K562 (cell line): ENCODE results near the gene ICA1. TPM values are rescaled to one million over a fixed set of nuclear protein-coding genes. Genes with fewer than 3 reads are reported as not detected.
A peak's percentile ranks its signal among the peaks of the same experiment; 100 is the strongest.

Experiments
- CBX5 ChIP-seq: IDR thresholded peaks from 2 replicates; pipeline ENCODE4 v1.6.1; 2014; ENCODE audit warnings: low read depth, borderline replicate concordance
- ELF1 ChIP-seq: fragments of 200-800 bp; sonication (Bioruptor generic); IDR thresholded peaks from 2 replicates; pipeline ENCODE4 v1.6.1; 2016; ENCODE audit warnings: missing genetic modification characterization, missing compliant biosample characterization
- HDAC6 ChIP-seq: IDR thresholded peaks from 2 replicates; pipeline ENCODE4 v1.6.1; 2012; ENCODE audit warnings: low read depth, mild to moderate bottlenecking, control low read depth, inconsistent platforms, low read length, moderate library complexity
- MEIS2 ChIP-seq: fragments of 450-650 bp; IDR thresholded peaks from 2 replicates; pipeline ENCODE4 v1.6.1; 2014; ENCODE audit warnings: mild to moderate bottlenecking; ENCODE audit not compliant: partially characterized antibody
- MTA3 ChIP-seq: fragments of 450-650 bp; formaldehyde crosslinking; IDR thresholded peaks from 2 replicates; pipeline ENCODE4 v1.6.1; 2017; ENCODE audit warnings: mild to moderate bottlenecking, borderline replicate concordance
- NR2C2 ChIP-seq, 2 experiments: fragments of 200-800 bp in 1 of 2; sonication (Bioruptor generic) in 1 of 2; sonication (generic) in 1 of 2; formaldehyde crosslinking in 1 of 2; IDR thresholded peaks; 2 replicates each; pipeline versions ENCODE4 v1.6.1 to v1.8.0; 2016 to 2022; ENCODE audit warnings: mild to moderate bottlenecking in 1 of 2, missing compliant biosample characterization in 1 of 2, missing genetic modification characterization in 1 of 2, missing genetic modification reagents in 1 of 2
- PML ChIP-seq: IDR thresholded peaks from 2 replicates; pipeline ENCODE4 v1.6.1; 2012; ENCODE audit warnings: low read length, inconsistent platforms
- RNF2 ChIP-seq: sonication (generic); IDR thresholded peaks from 2 replicates; pipeline ENCODE4 v1.6.1; 2016
- SAFB2 ChIP-seq: fragments of 200-400 bp; formaldehyde crosslinking; IDR thresholded peaks from 2 replicates; pipeline ENCODE4 v1.6.1; 2018; ENCODE audit warnings: borderline replicate concordance, low read length, low read depth, moderate library complexity; ENCODE audit not compliant: severe bottlenecking
- SETDB1 ChIP-seq: IDR thresholded peaks from one replicate; pipeline ENCODE4 v1.6.1; 2012; ENCODE audit warnings: low read length, control low read depth, inconsistent platforms
- SIN3B ChIP-seq: fragments of 450-650 bp; IDR thresholded peaks from 2 replicates; pipeline ENCODE4 v1.6.1; 2017; ENCODE audit warnings: low read depth, mild to moderate bottlenecking, moderate library complexity
- YY1 ChIP-seq, 3 experiments: IDR thresholded peaks; 2 replicates each; pipeline ENCODE4 v1.6.1; 2011; ENCODE audit warnings: low read length in 2 of 3, mild to moderate bottlenecking in 2 of 3, moderate library complexity in 2 of 3, borderline replicate concordance in 1 of 3, control low read depth in 1 of 3, low read depth in 1 of 3; ENCODE audit not compliant: insufficient read depth in 3 of 3, insufficient replicate concordance in 2 of 3, control insufficient read depth in 1 of 3, insufficient read length in 1 of 3; ENCODE audit errors: extremely low read depth in 1 of 3
- ZNF347 ChIP-seq: fragments of 450-650 bp; formaldehyde crosslinking; IDR thresholded peaks from 2 replicates; pipeline ENCODE4 v1.4.0; 2020; ENCODE audit warnings: low read depth, mild to moderate bottlenecking, moderate library complexity
- ZNF778 ChIP-seq: fragments of 450-650 bp; formaldehyde crosslinking; IDR thresholded peaks from 2 replicates; pipeline ENCODE4 v1.4.0; 2020; ENCODE audit warnings: mild to moderate bottlenecking, moderate library complexity
- polyA plus RNA-seq, 8 experiments: library from polyadenylated mRNA; depleted of rRNA in 4 of 8; stranded (reverse) in 5 of 8; unstranded in 3 of 8; fragments of >200 nt; fragmentation: Nextera tagmentation in 2 of 8; fragmentation: Illumina TruSeq in 1 of 8; extraction: Ambion mirVana in 2 of 8; extraction: Trizol in 1 of 8; gene quantifications; 2 replicates each; pipeline versions ENCODE4 v1.2.1 to v1.2.3, GENCODE V29; 2011 to 2014; ENCODE audit warnings: inconsistent platforms in 1 of 8, missing spikeins in 1 of 8
- total RNA-seq, 7 experiments: library from RNA; depleted of rRNA in 6 of 7; stranded (reverse); fragments of >200 nt in 6 of 7; fragmentation: Illumina TruSeq in 2 of 7; extraction: Trizol in 2 of 7; gene quantifications; 2 replicates each; pipeline versions ENCODE4 v1.2.1 to v1.2.3, GENCODE V29; 2011 to 2021; ENCODE audit warnings: low replicate concordance in 1 of 7
- TF ChIP-seq, protein P1 (sequence below): sonication (generic); formaldehyde crosslinking; IDR thresholded peaks from 2 replicates; pipeline ENCODE4 v1.8.1; 2023; ENCODE audit warnings: missing genetic modification reagents, mild to moderate bottlenecking, borderline replicate concordance
- TF ChIP-seq, protein P2 (sequence below): fragments of 450-650 bp; IDR thresholded peaks from 2 replicates; pipeline ENCODE4 v1.7.1; 2018; ENCODE audit warnings: mild to moderate bottlenecking, low read depth; ENCODE audit not compliant: partially characterized antibody

The ICA1 gene
- total and polyA plus RNA-seq, 9 of the 15 experiments (the other 6 are each of a cell fraction or from before 2014, with no cell fraction given), result 7.1 to 22.3 (median 16.4) TPM

DNA sequence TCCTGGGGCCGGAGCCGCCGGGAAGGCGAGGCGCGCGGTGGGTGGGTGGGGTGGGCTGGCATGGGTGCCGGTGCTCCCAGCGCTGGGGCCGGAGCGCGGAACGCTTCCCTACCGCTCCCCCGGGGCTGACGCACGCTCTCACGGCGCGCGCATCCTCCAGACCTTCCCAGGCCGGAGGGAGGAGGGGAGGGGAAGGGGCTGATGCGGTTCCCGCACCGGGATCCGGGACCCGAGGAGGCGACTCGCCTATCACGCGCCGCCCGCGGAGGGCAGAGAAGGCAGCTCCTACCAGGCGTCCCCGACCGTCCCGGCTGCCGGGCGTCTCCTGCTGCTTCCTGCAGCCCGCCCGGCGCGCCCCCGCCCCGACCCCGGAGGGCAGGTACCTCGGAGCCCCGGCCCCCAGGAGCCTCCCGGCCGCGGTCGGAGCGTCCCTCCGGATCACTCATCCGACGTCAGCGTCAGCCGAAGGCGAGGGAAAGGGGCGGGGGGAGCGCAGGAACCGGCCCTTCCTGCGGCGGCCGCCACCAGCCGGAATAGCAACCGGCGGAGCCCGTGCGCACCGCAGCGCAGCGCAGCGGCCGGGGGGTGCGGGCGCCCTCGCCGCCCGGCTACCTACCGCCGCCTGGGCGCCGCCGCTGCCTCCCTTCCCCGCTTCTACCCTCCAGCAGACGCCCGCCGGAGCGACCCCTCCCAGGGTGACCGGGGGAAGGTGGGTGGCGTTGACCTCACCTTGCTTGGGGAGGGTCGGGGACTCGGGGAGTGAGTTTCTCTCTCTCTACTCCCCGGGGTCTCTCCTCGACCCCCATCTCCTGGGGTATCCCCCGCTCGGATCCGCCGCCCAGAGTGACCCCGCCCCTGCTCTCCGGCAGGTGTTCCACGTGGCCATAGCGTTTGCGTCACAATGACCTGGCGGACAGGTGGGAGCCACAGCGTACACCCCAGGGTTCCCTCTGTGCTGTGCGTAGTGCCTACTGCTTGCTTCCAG is at the start of gene ICA1 (continued):
- TF ChIP-seq, protein P1, sequence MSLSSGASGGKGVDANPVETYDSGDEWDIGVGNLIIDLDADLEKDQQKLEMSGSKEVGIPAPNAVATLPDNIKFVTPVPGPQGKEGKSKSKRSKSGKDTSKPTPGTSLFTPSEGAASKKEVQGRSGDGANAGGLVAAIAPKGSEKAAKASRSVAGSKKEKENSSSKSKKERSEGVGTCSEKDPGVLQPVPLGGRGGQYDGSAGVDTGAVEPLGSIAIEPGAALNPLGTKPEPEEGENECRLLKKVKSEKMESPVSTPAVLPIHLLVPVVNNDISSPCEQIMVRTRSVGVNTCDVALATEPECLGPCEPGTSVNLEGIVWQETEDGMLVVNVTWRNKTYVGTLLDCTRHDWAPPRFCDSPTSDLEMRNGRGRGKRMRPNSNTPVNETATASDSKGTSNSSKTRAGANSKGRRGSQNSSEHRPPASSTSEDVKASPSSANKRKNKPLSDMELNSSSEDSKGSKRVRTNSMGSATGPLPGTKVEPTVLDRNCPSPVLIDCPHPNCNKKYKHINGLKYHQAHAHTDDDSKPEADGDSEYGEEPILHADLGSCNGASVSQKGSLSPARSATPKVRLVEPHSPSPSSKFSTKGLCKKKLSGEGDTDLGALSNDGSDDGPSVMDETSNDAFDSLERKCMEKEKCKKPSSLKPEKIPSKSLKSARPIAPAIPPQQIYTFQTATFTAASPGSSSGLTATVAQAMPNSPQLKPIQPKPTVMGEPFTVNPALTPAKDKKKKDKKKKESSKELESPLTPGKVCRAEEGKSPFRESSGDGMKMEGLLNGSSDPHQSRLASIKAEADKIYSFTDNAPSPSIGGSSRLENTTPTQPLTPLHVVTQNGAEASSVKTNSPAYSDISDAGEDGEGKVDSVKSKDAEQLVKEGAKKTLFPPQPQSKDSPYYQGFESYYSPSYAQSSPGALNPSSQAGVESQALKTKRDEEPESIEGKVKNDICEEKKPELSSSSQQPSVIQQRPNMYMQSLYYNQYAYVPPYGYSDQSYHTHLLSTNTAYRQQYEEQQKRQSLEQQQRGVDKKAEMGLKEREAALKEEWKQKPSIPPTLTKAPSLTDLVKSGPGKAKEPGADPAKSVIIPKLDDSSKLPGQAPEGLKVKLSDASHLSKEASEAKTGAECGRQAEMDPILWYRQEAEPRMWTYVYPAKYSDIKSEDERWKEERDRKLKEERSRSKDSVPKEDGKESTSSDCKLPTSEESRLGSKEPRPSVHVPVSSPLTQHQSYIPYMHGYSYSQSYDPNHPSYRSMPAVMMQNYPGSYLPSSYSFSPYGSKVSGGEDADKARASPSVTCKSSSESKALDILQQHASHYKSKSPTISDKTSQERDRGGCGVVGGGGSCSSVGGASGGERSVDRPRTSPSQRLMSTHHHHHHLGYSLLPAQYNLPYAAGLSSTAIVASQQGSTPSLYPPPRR, result no peak
- TF ChIP-seq RNF2 (peak; percentile 35; the same call in 1 of the 2 replicates), ZNF778 (CRISPR knock-in tag) (no peak), MEIS2 (peak; percentile 46), NR2C2 (CRISPR knock-in tag; IDR thresholded peaks at IDR 0.05) (no peak), NR2C2 (tag; IDR thresholded peaks at IDR 0.05) (peak; percentile 9; the same call in 1 of the 2 replicates), ELF1 (no peak), SETDB1 (no peak), SAFB2 (no peak), YY1 (IDR thresholded peaks at IDR 0.05; ENCODE audit: borderline replicate concordance in 1 of 3, control insufficient read depth in 1 of 3, extremely low read depth in 1 of 3, insufficient read depth in 3 of 3, insufficient read length in 1 of 3, insufficient replicate concordance in 2 of 3, low read depth in 1 of 3, low read length in 2 of 3) (peak in 2 of 3 experiments; percentile 36 to 67), CBX5 (no peak), PML (0 out of 2 replicates have a peak, but pooled peaks have one; percentile 45), MTA3 (0 out of 2 replicates have a peak, but pooled peaks have one; percentile 63), HDAC6 (0 out of 2 replicates have a peak, but pooled peaks have one; percentile 55), SIN3B (peak; percentile 39; the same call in 1 of the 2 replicates), ZNF347 (CRISPR knock-in tag) (no peak)
- TF ChIP-seq, protein P2, sequence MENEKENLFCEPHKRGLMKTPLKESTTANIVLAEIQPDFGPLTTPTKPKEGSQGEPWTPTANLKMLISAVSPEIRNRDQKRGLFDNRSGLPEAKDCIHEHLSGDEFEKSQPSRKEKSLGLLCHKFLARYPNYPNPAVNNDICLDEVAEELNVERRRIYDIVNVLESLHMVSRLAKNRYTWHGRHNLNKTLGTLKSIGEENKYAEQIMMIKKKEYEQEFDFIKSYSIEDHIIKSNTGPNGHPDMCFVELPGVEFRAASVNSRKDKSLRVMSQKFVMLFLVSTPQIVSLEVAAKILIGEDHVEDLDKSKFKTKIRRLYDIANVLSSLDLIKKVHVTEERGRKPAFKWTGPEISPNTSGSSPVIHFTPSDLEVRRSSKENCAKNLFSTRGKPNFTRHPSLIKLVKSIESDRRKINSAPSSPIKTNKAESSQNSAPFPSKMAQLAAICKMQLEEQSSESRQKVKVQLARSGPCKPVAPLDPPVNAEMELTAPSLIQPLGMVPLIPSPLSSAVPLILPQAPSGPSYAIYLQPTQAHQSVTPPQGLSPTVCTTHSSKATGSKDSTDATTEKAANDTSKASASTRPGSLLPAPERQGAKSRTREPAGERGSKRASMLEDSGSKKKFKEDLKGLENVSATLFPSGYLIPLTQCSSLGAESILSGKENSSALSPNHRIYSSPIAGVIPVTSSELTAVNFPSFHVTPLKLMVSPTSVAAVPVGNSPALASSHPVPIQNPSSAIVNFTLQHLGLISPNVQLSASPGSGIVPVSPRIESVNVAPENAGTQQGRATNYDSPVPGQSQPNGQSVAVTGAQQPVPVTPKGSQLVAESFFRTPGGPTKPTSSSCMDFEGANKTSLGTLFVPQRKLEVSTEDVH, result no peak
